Astrocyte of the hippocampus (primary cell): ENCODE measurements around the gene VCPKMT.
A peak's percentile ranks its signal among the peaks of the same experiment; 100 is the strongest.

Experiments used
- DNase-seq: peaks from one replicate; pipeline ENCODE4 v3.0.0; 2011; ENCODE audit warnings: low read depth, low spot score

VCPKMT gene

GRCh38 chr14:50116181-50116956 lies at the start of gene VCPKMT:
Gene VCPKMT, minus strand, starts transcription at chr14:50116572. Its CDS starts 20 bp downstream, at chr14:50116552.
- peak; percentile 98 for DNase-seq

- DNase-seq = no peak
Measured at GRCh38 chr14:50156111-50156510, 39.7 kb upstream of the VCPKMT start.

- no peak for DNase-seq
Measured at GRCh38 chr14:50148799-50149198, 32.4 kb upstream of the VCPKMT start.

GRCh38 chr14:50139192-50139591 lies 22.8 kb upstream of the VCPKMT start:
- peak; percentile 86 for DNase-seq

- DNase-seq = no peak
Measured at GRCh38 chr14:50127802-50128201, 11.4 kb upstream of the VCPKMT start.

GRCh38 chr14:50123062-50123461 lies 6.7 kb upstream of the VCPKMT start:
- no peak for DNase-seq

GRCh38 chr14:50122291-50122690 lies 5.9 kb upstream of the VCPKMT start:
- peak; percentile 13 for DNase-seq

- DNase-seq = no peak
Measured at GRCh38 chr14:50121486-50121885, 5.1 kb upstream of the VCPKMT start.

GRCh38 chr14:50117456-50117855 lies 1.1 kb upstream of the VCPKMT start:
- no peak for DNase-seq

- no peak for DNase-seq
Measured at GRCh38 chr14:50116966-50117365, 594 bp upstream of the VCPKMT start.

GRCh38 chr14:50113381-50114035 lies 2.9 kb downstream of the VCPKMT start:
- DNase-seq = no peak

- DNase-seq = no peak
Measured at GRCh38 chr14:50110323-50111037, 5.9 kb downstream of the VCPKMT start.

- peak; percentile 25 for DNase-seq
Measured at GRCh38 chr14:50109342-50109741, 7.0 kb downstream of the VCPKMT start.

- DNase-seq = no peak
Measured at GRCh38 chr14:50107850-50108249, 8.5 kb downstream of the VCPKMT start.

- no peak for DNase-seq
Measured at GRCh38 chr14:50106178-50106577, 10.2 kb downstream of the VCPKMT start.

- DNase-seq = no peak
Measured at GRCh38 chr14:50103558-50103957, 12.8 kb downstream of the VCPKMT start.

- no peak for DNase-seq
Measured at GRCh38 chr14:50101417-50101816, 15.0 kb downstream of the VCPKMT start.

GRCh38 chr14:50100805-50101204 lies 15.6 kb downstream of the VCPKMT start:
- DNase-seq = no peak

GRCh38 chr14:50099335-50099734 lies 17.0 kb downstream of the VCPKMT start:
- peak; percentile 35 for DNase-seq

- DNase-seq = no peak
Measured at GRCh38 chr14:50095895-50096294, 20.5 kb downstream of the VCPKMT start.

GRCh38 chr14:50094056-50094755 lies 22.2 kb downstream of the VCPKMT start:
- no peak for DNase-seq

- no peak for DNase-seq
Measured at GRCh38 chr14:50093496-50093895, 22.9 kb downstream of the VCPKMT start.
